Urothelium cell line (cell line): Measurements from ENCODE around the gene ADAT3.

Source experiments
- DNase-seq: peaks from one replicate; pipeline ENCODE4 v3.0.0; 2011; ENCODE audit warnings: low spot score, mixed read lengths
- FAIRE-seq: peaks from 2 replicates; lab custom pipeline; 2011; peaks lifted over from hg19 to GRCh38; lab: Jason Lieb, UNC

ADAT3 gene

GRCh38 chr19:1905110-1905862 lies at the start of gene ADAT3, which contains the start of gene SCAMP4:
ADAT3 (plus strand) TSS chr19:1905399; CDS start chr19:1912048, 6,649 bp downstream.
SCAMP4 (plus strand) TSS chr19:1905399; CDS start chr19:1915020, 9,621 bp downstream.
- FAIRE-seq: peak; percentile 73

GRCh38 chr19:1855828-1856255 lies 49.4 kb upstream of the ADAT3 start:
- FAIRE-seq: no peak
- no peak for DNase-seq

More at GRCh38 chr19:1905110-1905862, at the start of gene ADAT3, which contains the start of gene SCAMP4:
- DNase-seq: peak; percentile 94

GRCh38 chr19:1856345-1856697 lies 48.9 kb upstream of the ADAT3 start:
- DNase-seq (no peak), FAIRE-seq (no peak)

GRCh38 chr19:1856698-1857603 lies 48.2 kb upstream of the ADAT3 start:
- DNase-seq (no peak), FAIRE-seq (no peak)

GRCh38 chr19:1857648-1858326 lies 47.4 kb upstream of the ADAT3 start:
- FAIRE-seq: no peak
- no peak for DNase-seq

- DNase-seq (no peak), FAIRE-seq (no peak)
These were observed 46.7 kb upstream of the ADAT3 start for GRCh38 chr19:1858412-1859081.

GRCh38 chr19:1859331-1859781 lies 45.8 kb upstream of the ADAT3 start:
- DNase-seq (no peak), FAIRE-seq (no peak)

GRCh38 chr19:1860042-1860775 lies 45.0 kb upstream of the ADAT3 start:
- DNase-seq: peak; percentile 48
- FAIRE-seq: no peak

- FAIRE-seq (no peak), DNase-seq (no peak)
These were observed 44.2 kb upstream of the ADAT3 start for GRCh38 chr19:1860821-1861598.

GRCh38 chr19:1861599-1862031 lies 43.6 kb upstream of the ADAT3 start:
- no peak for DNase-seq
- FAIRE-seq: no peak

- FAIRE-seq: no peak
These were observed 43.2 kb upstream of the ADAT3 start for GRCh38 chr19:1862068-1862423.

GRCh38 chr19:1862424-1863327 lies 42.5 kb upstream of the ADAT3 start:
- FAIRE-seq (no peak), DNase-seq (peak; percentile 71)

More at GRCh38 chr19:1862068-1862423, 43.2 kb upstream of the ADAT3 start:
- DNase-seq: no peak

- FAIRE-seq (no peak), DNase-seq (no peak)
These were observed 41.9 kb upstream of the ADAT3 start, which contains the start of gene KLF16 for GRCh38 chr19:1863328-1863637. KLF16 (minus strand) TSS chr19:1863579; CDS start chr19:1863497, 82 bp downstream.

GRCh38 chr19:1863638-1864479 lies 41.3 kb upstream of the ADAT3 start:
- DNase-seq: peak; percentile 91
- FAIRE-seq: no peak

- DNase-seq (no peak), FAIRE-seq (no peak)
These were observed 40.6 kb upstream of the ADAT3 start for GRCh38 chr19:1864480-1865171.

GRCh38 chr19:1865172-1866010 lies 39.8 kb upstream of the ADAT3 start:
- DNase-seq (no peak), FAIRE-seq (no peak)
